ENCODE measurements around the gene CKS1B. TPM values are rescaled to one million over a fixed set of nuclear protein-coding genes. Genes with fewer than 3 reads are reported as not detected.

The CKS1B gene
- total and polyA plus RNA-seq, 9 of the 15 experiments (the other 6 are each of a cell fraction or from before 2014, with no cell fraction given): 215 to 1,103 (median 460) TPM

DNA sequence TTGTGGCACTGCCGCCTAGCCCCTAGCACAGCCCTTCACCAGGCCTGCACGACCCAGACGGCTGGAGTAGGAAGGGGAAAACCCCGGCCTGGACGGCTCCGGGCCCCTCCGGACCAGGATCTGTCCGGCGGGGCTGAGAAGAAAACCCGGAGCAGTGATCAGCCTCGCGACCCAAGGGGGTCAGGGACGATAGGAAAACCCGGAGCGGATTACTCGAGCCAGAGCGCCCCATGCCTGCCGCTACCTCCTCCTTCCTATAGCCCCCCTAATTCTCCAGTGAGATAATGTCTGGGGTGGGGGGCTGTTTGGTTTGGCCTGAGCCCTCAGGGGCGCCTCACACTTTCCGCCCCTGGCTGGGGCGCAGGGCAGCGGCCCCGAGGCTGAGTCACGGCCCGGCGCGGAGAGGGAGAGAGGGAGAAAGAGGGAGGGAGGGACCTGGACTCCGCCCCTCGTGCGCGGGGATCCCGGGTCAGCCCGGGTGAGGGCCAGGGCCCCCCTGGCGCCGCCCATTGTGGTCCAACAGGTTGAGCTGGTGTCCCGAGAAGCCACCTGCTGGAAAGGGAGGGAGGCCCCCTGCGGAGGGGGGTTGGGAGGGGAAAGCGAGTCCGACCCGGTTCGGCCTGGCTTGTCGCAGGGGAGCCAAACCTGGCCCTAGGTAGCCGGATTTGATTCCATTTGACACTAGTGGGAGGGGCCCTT is 26.4 kb downstream of the CKS1B start (continued):
- TF ChIP-seq, protein P1, sequence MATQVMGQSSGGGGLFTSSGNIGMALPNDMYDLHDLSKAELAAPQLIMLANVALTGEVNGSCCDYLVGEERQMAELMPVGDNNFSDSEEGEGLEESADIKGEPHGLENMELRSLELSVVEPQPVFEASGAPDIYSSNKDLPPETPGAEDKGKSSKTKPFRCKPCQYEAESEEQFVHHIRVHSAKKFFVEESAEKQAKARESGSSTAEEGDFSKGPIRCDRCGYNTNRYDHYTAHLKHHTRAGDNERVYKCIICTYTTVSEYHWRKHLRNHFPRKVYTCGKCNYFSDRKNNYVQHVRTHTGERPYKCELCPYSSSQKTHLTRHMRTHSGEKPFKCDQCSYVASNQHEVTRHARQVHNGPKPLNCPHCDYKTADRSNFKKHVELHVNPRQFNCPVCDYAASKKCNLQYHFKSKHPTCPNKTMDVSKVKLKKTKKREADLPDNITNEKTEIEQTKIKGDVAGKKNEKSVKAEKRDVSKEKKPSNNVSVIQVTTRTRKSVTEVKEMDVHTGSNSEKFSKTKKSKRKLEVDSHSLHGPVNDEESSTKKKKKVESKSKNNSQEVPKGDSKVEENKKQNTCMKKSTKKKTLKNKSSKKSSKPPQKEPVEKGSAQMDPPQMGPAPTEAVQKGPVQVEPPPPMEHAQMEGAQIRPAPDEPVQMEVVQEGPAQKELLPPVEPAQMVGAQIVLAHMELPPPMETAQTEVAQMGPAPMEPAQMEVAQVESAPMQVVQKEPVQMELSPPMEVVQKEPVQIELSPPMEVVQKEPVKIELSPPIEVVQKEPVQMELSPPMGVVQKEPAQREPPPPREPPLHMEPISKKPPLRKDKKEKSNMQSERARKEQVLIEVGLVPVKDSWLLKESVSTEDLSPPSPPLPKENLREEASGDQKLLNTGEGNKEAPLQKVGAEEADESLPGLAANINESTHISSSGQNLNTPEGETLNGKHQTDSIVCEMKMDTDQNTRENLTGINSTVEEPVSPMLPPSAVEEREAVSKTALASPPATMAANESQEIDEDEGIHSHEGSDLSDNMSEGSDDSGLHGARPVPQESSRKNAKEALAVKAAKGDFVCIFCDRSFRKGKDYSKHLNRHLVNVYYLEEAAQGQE (IDR thresholded peaks at IDR 0.05; ENCODE audit: borderline replicate concordance): peak; percentile 85
- TF ChIP-seq, protein P1 (CRISPR knock-in tag; IDR thresholded peaks at IDR 0.05; ENCODE audit: low read depth): no peak; the same call in 1 of the 2 replicates
- TF ChIP-seq TCFL5 (CRISPR knock-in tag; conservative IDR thresholded peaks at IDR 0.05) (0 out of 2 replicates have a peak, but pooled peaks have one; percentile 36), SMARCA4 (IDR thresholded peaks at IDR 0.05) (peak; percentile 87), ZNF766 (CRISPR knock-in tag; conservative IDR thresholded peaks at IDR 0.05) (no peak), FIP1L1 (IDR thresholded peaks at IDR 0.05; ENCODE audit: low read depth, low read length, poor library complexity, severe bottlenecking) (peak; percentile 84), RCOR1 (IDR thresholded peaks at IDR 0.05; ENCODE audit: borderline replicate concordance in 1 of 2, low read depth in 2 of 2, low read length in 2 of 2) (peak in 1 of 2 experiments; percentile 51; a peak in 2 of 4 replicates), CEBPG (CRISPR knock-in tag; IDR thresholded peaks at IDR 0.05) (no peak), CEBPG (tag; conservative IDR thresholded peaks at IDR 0.05 in 1 of 2, IDR thresholded peaks at IDR 0.05 in 1 of 2) (no peak), ERF (CRISPR knock-in tag; IDR thresholded peaks at IDR 0.05) (peak; percentile 85; the same call in 1 of the 2 replicates), HDAC8 (tag; IDR thresholded peaks at IDR 0.05) (0 out of 2 replicates have a peak, but pooled peaks have one; percentile 52), POLR2B (IDR thresholded peaks at IDR 0.05; ENCODE audit: low read depth, partially characterized antibody) (peak; percentile 86), NFIX (CRISPR knock-in tag; IDR thresholded peaks at IDR 0.05; ENCODE audit: low read depth) (no peak), ZNF212 (CRISPR knock-in tag; IDR thresholded peaks at IDR 0.05) (peak; percentile 74; the same call in 1 of the 2 replicates), RBM22 (IDR thresholded peaks at IDR 0.05; ENCODE audit: low read depth, low read length, poor library complexity, severe bottlenecking) (peak; percentile 82), ZNF24 (IDR thresholded peaks at IDR 0.05) (0 out of 2 replicates have a peak, but pooled peaks have one; percentile 25), ETV6 (IDR thresholded peaks at IDR 0.05; ENCODE audit: borderline replicate concordance in 1 of 2, low read depth in 2 of 2, low read length in 1 of 2) (no peak), ETV6 (CRISPR knock-in tag; IDR thresholded peaks at IDR 0.05; ENCODE audit: borderline replicate concordance) (no peak), MXI1 (IDR thresholded peaks at IDR 0.05; ENCODE audit: low read depth, low read length) (peak; percentile 50)
- TF ChIP-seq, protein P2, sequence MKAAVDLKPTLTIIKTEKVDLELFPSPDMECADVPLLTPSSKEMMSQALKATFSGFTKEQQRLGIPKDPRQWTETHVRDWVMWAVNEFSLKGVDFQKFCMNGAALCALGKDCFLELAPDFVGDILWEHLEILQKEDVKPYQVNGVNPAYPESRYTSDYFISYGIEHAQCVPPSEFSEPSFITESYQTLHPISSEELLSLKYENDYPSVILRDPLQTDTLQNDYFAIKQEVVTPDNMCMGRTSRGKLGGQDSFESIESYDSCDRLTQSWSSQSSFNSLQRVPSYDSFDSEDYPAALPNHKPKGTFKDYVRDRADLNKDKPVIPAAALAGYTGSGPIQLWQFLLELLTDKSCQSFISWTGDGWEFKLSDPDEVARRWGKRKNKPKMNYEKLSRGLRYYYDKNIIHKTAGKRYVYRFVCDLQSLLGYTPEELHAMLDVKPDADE (conservative IDR thresholded peaks at IDR 0.05; ENCODE audit: control insufficient read depth, low read depth, low read length): peak; percentile 18; the same call in 1 of the 2 replicates
